SU-DHL-6 (cell line): Measurements from ENCODE around the gene VAC14.

Experiments
- H2AFZ ChIP-seq: fragments of 200-600 bp; sonication (generic); 2 replicates; pipeline ENCODE4 v1.6.1; 2014; ENCODE audit warnings: low read depth, mild to moderate bottlenecking, moderate library complexity, mixed read lengths, antibody characterized with exemption, low read length; ENCODE audit not compliant: severe bottlenecking
- H3F3A ChIP-seq: fragments of 200-600 bp; shearing (Covaris generic); 2 replicates; pipeline ENCODE4 v1.6.0; 2016; ENCODE audit warnings: antibody characterized with exemption, mild to moderate bottlenecking; ENCODE audit not compliant: insufficient read depth
- H3K27ac ChIP-seq: fragments of 200-600 bp; sonication (generic); 2 replicates; pipeline ENCODE4 v1.5.1; 2016; ENCODE audit warnings: low read depth, mild to moderate bottlenecking, low read length, moderate library complexity, mixed read lengths
- H3K27me3 ChIP-seq: fragments of 200-600 bp; sonication (generic), shearing (Covaris generic); 2 replicates; pipeline ENCODE4 v1.6.0; 2014; ENCODE audit warnings: mild to moderate bottlenecking, low read length
- H3K36me3 ChIP-seq: fragments of 200-600 bp; sonication (generic); 2 replicates; pipeline ENCODE4 v1.6.1; 2014; ENCODE audit warnings: mild to moderate bottlenecking, low read length, mixed read lengths
- H3K4me2 ChIP-seq: fragments of 300-600, 200-600 bp; shearing (Covaris generic), sonication (generic); 2 replicates; pipeline ENCODE4 v1.6.0; 2014; ENCODE audit warnings: low read length, low read depth, mild to moderate bottlenecking; ENCODE audit not compliant: poor library complexity, severe bottlenecking
- H3K4me3 ChIP-seq: fragments of 200-600 bp; sonication (generic); 2 replicates; pipeline ENCODE4 v1.5.1; 2014; ENCODE audit warnings: antibody characterized with exemption, low read length, mild to moderate bottlenecking, mixed read lengths; ENCODE audit not compliant: insufficient read depth, poor library complexity, severe bottlenecking
- H3K79me2 ChIP-seq: fragments of 200-600 bp; sonication (generic); 2 replicates; pipeline ENCODE4 v1.6.1; 2014; ENCODE audit warnings: mild to moderate bottlenecking, low read length, moderate library complexity; ENCODE audit not compliant: insufficient read depth
- H3K9ac ChIP-seq: fragments of 200-600 bp; sonication (generic); 2 replicates; pipeline ENCODE4 v1.7.0; 2014; ENCODE audit warnings: mild to moderate bottlenecking, low read length
- H3K9me2 ChIP-seq: fragments of 200-600 bp; sonication (generic); replicated peaks from 2 replicates; pipeline ENCODE4 v1.6.1; 2014; ENCODE audit warnings: low read length; ENCODE audit not compliant: insufficient read depth
- H3K9me3 ChIP-seq: fragments of 200-600 bp; sonication (generic); 2 replicates; pipeline ENCODE4 v1.6.1; 2014; ENCODE audit warnings: low read length, mixed read lengths; ENCODE audit not compliant: insufficient read depth
- H4K20me1 ChIP-seq: fragments of 200-600 bp; sonication (generic); 2 replicates; pipeline ENCODE4 v1.6.1; 2014; ENCODE audit warnings: low read depth, mild to moderate bottlenecking, antibody characterized with exemption, low read length, moderate library complexity, mixed read lengths
- EZH2phosphoT487 ChIP-seq: fragments of 200-600 bp; sonication (generic), shearing (Covaris generic); conservative IDR thresholded peaks from 2 replicates; pipeline ENCODE4 v1.6.1; 2018; ENCODE audit warnings: mild to moderate bottlenecking, antibody characterized with exemption, low read length, moderate library complexity, mixed read lengths
- TF ChIP-seq, protein P1 (sequence below): fragments of 200-600 bp; sonication (generic); IDR thresholded peaks from one replicate; pipeline ENCODE4 v1.5.1; 2017; ENCODE audit warnings: antibody characterized with exemption, mild to moderate bottlenecking, low read length, moderate library complexity; ENCODE audit not compliant: insufficient read depth, poor library complexity, severe bottlenecking

VAC14 gene

DNA sequence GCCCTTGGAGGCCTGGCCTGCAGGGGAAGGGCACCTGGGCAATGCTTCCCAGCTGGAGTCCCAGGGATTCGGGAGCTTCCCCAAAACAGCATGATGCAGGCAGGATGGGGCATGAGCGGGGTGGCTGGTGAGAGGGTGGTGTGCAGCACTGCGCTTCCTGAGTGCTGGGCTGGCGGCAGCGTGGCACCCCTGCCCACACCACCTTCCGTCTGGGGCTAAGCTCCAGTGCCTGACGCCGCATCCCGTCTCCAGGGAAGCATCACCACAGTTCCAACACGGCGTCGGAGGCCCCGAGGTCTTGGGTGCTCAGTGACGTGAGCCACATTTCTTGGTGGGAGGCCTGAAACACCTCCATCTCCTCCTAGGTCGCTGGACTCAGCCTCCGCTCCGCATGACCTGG is 101.3 kb downstream of the VAC14 start:
- H3K36me3 ChIP-seq = no peaks in the 10 kb centered on the region
- H3F3A ChIP-seq = no peaks in the 10 kb centered on the region
- H3K27me3 ChIP-seq = no peaks in the 10 kb centered on the region
- H3K79me2 ChIP-seq = no peaks in the 10 kb centered on the region
- H3K4me3 ChIP-seq = no peak overlapping the region
- no peak overlapping the region for H3K27ac ChIP-seq
- H4K20me1 ChIP-seq = no peaks in the 10 kb centered on the region
- H3K9me3 ChIP-seq = no peaks in the 10 kb centered on the region
- no peaks in the 10 kb centered on the region for H3K9me2 ChIP-seq
- H3K9ac ChIP-seq = no peak overlapping the region
- H3K4me2 ChIP-seq = no peak overlapping the region
- H2AFZ ChIP-seq = no peak overlapping the region
- TF ChIP-seq, protein P1, sequence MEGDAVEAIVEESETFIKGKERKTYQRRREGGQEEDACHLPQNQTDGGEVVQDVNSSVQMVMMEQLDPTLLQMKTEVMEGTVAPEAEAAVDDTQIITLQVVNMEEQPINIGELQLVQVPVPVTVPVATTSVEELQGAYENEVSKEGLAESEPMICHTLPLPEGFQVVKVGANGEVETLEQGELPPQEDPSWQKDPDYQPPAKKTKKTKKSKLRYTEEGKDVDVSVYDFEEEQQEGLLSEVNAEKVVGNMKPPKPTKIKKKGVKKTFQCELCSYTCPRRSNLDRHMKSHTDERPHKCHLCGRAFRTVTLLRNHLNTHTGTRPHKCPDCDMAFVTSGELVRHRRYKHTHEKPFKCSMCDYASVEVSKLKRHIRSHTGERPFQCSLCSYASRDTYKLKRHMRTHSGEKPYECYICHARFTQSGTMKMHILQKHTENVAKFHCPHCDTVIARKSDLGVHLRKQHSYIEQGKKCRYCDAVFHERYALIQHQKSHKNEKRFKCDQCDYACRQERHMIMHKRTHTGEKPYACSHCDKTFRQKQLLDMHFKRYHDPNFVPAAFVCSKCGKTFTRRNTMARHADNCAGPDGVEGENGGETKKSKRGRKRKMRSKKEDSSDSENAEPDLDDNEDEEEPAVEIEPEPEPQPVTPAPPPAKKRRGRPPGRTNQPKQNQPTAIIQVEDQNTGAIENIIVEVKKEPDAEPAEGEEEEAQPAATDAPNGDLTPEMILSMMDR = no peak
- TF ChIP-seq EZH2phosphoT487 = no peak

DNA sequence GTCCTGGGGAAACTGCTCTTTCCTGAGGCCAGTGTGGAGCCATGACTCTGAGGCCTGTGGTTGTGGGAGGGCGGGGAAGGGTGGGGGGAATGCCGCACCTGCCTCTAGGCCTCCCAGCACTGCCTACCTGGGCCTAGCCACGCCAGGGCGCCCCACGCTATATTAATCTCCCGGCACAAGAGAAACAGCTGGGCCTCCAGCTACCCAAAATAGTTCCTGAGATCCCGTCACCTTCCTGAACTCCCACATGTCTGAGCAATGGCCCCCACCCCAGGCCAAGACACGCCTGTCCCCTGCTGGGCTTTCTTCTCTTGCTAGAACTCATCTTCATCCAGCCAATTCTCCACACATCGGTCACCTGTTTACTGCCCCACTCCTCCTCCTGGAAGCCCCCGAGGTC is 102.1 kb downstream of the VAC14 start:
- no peak overlapping the region for H3K27ac ChIP-seq

DNA sequence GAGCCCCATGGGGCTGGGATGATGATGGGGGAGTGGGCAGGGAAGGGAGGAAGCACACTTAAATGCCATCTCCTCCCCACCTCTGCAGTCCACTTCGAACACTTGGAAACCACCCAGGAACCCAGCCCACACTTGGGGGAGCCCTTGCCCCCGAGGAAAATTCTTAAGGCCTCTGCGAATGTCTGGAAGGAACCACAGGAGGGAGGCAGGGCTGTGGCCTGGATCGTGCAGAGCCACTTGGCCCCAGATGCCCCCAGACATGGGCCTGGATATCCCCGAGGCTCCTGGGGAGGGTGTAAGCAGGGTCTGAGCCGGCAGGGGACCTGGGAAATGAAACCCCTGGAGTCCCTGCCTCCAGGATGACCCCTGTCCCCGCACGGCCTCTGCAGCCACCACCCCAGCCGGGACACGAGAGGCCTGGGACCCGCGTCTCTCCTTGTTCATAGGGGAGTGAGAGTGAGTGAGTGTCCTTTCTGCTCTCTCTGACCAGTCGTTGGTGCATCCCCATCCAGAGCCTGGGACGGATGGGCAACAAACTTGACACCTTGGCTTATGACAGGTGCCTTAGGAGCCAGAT is 103.3 kb downstream of the VAC14 start:
- H3K4me3 ChIP-seq = no peak overlapping the region
- no peaks in the 10 kb centered on the region for H3K36me3 ChIP-seq

More for the DNA sequence above, 102.1 kb downstream of the VAC14 start:
- no peaks in the 10 kb centered on the region for H3F3A ChIP-seq
- no peaks in the 10 kb centered on the region for H3K9me2 ChIP-seq
- H3K36me3 ChIP-seq = no peaks in the 10 kb centered on the region
- no peaks in the 10 kb centered on the region for H4K20me1 ChIP-seq
- H3K9ac ChIP-seq = no peak overlapping the region
- no peak overlapping the region for H3K4me3 ChIP-seq
- H2AFZ ChIP-seq = no peak overlapping the region
- H3K27me3 ChIP-seq = no peaks in the 10 kb centered on the region
- no peaks in the 10 kb centered on the region for H3K9me3 ChIP-seq
- H3K79me2 ChIP-seq = no peaks in the 10 kb centered on the region
- TF ChIP-seq, protein P1 = no peak
- no peak for TF ChIP-seq EZH2phosphoT487
- H3K4me2 ChIP-seq = no peak overlapping the region

More for the DNA sequence above, 103.3 kb downstream of the VAC14 start:
- Histone ChIP-seq H3K9me2 (no peaks in the 10 kb centered on the region), H4K20me1 (no peaks in the 10 kb centered on the region), H2AFZ (no peak overlapping the region), H3K9ac (no peak overlapping the region), H3K4me2 (no peak overlapping the region), H3K79me2 (no peaks in the 10 kb centered on the region), H3K27me3 (no peaks in the 10 kb centered on the region), H3K27ac (no peak overlapping the region), H3F3A (no peaks in the 10 kb centered on the region), H3K9me3 (no peaks in the 10 kb centered on the region)
- no peak for TF ChIP-seq EZH2phosphoT487
- TF ChIP-seq, protein P1 = no peak
